ENCODE data around the gene KDR. TPM values are rescaled to one million over a fixed set of nuclear protein-coding genes. Genes with fewer than 3 reads are reported as not detected.

KDR gene
- total RNA-seq, 6 donors from 2014 or later = 22.0 to 53.1 (median 35.7) TPM

- H3K27ac ChIP-seq = no peak overlapping the region
- H3K36me3 ChIP-seq = no peaks in the 10 kb centered on the region
- TF ChIP-seq POLR2A (IDR thresholded peaks at IDR 0.05) = no peak
- no peak for TF ChIP-seq POLR2AphosphoS5 (IDR thresholded peaks at IDR 0.05)
- TF ChIP-seq CTCF (IDR thresholded peaks at IDR 0.05) = no peak
- no peak for TF ChIP-seq EP300 (IDR thresholded peaks at IDR 0.05)
- H3K4me1 ChIP-seq = peaks cover 0 to 9% (median 5%) of the 10 kb centered on the region in 4 donors
- ATAC-seq (ENCODE audit: low FRiP score in 2 of 2) = peak in 1 of 2 donors; percentile 31
- 61 to 67% methylated on average over 39 to 45 of the region's 45 CpGs for WGBS, 2 donors
- no peaks in the 10 kb centered on the region for H3K27me3 ChIP-seq
- H3K9me3 ChIP-seq = no peaks in the 10 kb centered on the region
- peak in 1 of 2 donors; percentile 75 for DNase-seq
- peak overlapping the region in 1 of 4 donors; percentile 17 for H3K4me3 ChIP-seq
Observed at GRCh38 chr4:55157559-55158277, 32.3 kb upstream of the KDR start.

GRCh38 chr4:55154933-55155332 is 29.5 kb upstream of the KDR start:
- ATAC-seq (ENCODE audit: low FRiP score in 2 of 2) = no peak
- Histone ChIP-seq H3K4me1 (peaks cover 0 to 9% (median 5%) of the 10 kb centered on the region in 4 donors), H3K36me3 (no peaks in the 10 kb centered on the region), H3K27me3 (no peaks in the 10 kb centered on the region), H3K27ac (peak overlapping the region in 1 of 4 donors; percentile 61), H3K9me3 (no peaks in the 10 kb centered on the region), H3K4me3 (no peak overlapping the region)
- TF ChIP-seq CTCF (IDR thresholded peaks at IDR 0.05) (no peak), EP300 (IDR thresholded peaks at IDR 0.05) (no peak), POLR2A (IDR thresholded peaks at IDR 0.05) (no peak), POLR2AphosphoS5 (IDR thresholded peaks at IDR 0.05) (no peak)
- WGBS, 2 donors = 67 to 71% methylated on average over 1 of the region's 1 CpG
- DNase-seq = no peak

- ATAC-seq (ENCODE audit: low FRiP score in 2 of 2) = no peak
- no peak for TF ChIP-seq POLR2A (IDR thresholded peaks at IDR 0.05)
- TF ChIP-seq EP300 (IDR thresholded peaks at IDR 0.05) = peak in 1 of 4 donors; percentile 24
- Histone ChIP-seq H3K27me3 (no peaks in the 10 kb centered on the region), H3K9me3 (no peaks in the 10 kb centered on the region), H3K4me3 (no peak overlapping the region), H3K36me3 (no peaks in the 10 kb centered on the region), H3K27ac (peak overlapping the region in 1 of 4 donors; percentile 61), H3K4me1 (peaks cover 0 to 9% (median 5%) of the 10 kb centered on the region in 4 donors)
- 32 to 34% methylated on average over 5 of the region's 5 CpGs for WGBS, 2 donors
- no peak for DNase-seq
Observed at GRCh38 chr4:55154290-55154880, 29.0 kb upstream of the KDR start.

GRCh38 chr4:55143858-55144257 is 18.5 kb upstream of the KDR start:
- no peak for TF ChIP-seq EP300 (IDR thresholded peaks at IDR 0.05)
- Histone ChIP-seq H3K27me3 (no peaks in the 10 kb centered on the region), H3K27ac (no peak overlapping the region), H3K36me3 (no peaks in the 10 kb centered on the region), H3K4me1 (no peaks in the 10 kb centered on the region), H3K9me3 (no peaks in the 10 kb centered on the region), H3K4me3 (no peak overlapping the region)
- no peak for ATAC-seq (ENCODE audit: low FRiP score in 2 of 2)
- WGBS, 2 donors = 51 to 64% methylated on average over 2 of the region's 2 CpGs
- no peak for DNase-seq

- Histone ChIP-seq H3K27me3 (no peaks in the 10 kb centered on the region), H3K4me1 (no peaks in the 10 kb centered on the region), H3K36me3 (no peaks in the 10 kb centered on the region), H3K27ac (no peak overlapping the region), H3K9me3 (no peaks in the 10 kb centered on the region), H3K4me3 (no peak overlapping the region)
- TF ChIP-seq POLR2A (IDR thresholded peaks at IDR 0.05) = no peak
- TF ChIP-seq EP300 (IDR thresholded peaks at IDR 0.05) = no peak
- no peak for TF ChIP-seq CTCF (IDR thresholded peaks at IDR 0.05)
- no peak for TF ChIP-seq POLR2AphosphoS5 (IDR thresholded peaks at IDR 0.05)
- WGBS, 2 donors = 73 to 83% methylated on average over 4 of the region's 4 CpGs
- no peak for DNase-seq
- ATAC-seq (ENCODE audit: low FRiP score in 2 of 2) = no peak
Observed at GRCh38 chr4:55138367-55138766, 13.0 kb upstream of the KDR start.
